Myocyte (in vitro differentiated cells): Measurements from ENCODE around the gene SERINC5. TPM values are rescaled to one million over a fixed set of nuclear protein-coding genes. Genes with fewer than 3 reads are reported as not detected.
"Not testable (repeated sequence)": the region's sequence is repeated elsewhere in the genome, so short reads cannot be mapped to it uniquely, and the experiment has no call there.

ENCODE experiments used
- DNase-seq: peaks from one replicate; pipeline ENCODE4 v3.0.0-alpha.2; 2012; ENCODE audit warnings: low read depth
- total RNA-seq: library from RNA; depleted of rRNA; stranded (reverse); fragments of >200 nt; gene quantifications from 2 replicates; pipeline ENCODE4 v1.2.3, GENCODE V29; 2014

Gene SERINC5
- total RNA-seq, 1 donor from 2014 or later: 23.7 TPM

DNA sequence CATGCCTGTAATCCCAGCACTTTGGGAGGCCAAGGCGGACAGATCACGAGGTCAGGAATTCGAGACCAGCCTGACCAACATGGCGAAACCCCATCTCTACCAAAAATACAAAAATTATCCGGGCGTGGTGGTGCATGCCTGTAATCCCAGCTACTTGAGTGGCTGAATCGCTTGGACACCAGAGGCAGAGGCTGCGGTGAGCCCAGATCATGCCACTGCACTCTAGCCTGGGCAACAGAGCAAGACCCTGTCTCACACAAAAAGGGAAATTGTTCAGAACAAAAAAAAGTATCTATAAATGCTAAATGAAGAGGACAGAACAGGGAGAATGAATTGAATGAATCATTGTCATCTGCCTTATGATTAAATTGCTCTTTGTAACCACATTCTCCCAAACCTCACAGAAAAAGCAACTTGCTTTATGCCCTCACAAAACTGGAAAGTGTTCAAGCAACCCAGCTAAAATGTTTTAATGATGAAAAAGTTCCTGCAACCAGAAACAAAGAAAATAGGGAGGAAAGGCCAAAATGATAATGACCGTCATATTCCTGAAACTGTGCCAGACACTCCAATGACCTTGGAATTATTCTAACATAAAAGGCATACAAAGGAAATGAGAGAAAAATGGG lies 83.7 kb downstream of the SERINC5 start:
- peak; percentile 34 for DNase-seq

DNA sequence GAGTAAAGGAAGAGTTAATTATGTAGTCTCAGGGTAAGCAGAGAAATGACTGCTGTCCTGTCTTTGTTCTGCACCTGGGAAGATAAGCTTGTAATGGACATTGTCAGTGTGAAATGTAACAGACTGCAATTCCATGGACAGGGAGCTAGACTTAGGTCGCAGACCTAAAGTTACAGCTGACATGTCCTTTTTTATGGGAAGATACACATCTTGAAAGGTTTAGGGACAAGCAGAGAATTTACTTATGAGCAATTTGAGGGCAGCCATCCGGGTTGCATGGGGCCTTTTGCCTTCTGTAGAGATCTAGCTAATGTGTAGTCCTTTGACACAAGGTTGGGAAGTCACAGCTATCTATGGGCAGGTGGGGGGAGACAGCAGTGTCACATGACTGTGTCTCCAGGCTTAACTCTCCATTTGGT lies 85.7 kb downstream of the SERINC5 start:
- no peak for DNase-seq

DNA sequence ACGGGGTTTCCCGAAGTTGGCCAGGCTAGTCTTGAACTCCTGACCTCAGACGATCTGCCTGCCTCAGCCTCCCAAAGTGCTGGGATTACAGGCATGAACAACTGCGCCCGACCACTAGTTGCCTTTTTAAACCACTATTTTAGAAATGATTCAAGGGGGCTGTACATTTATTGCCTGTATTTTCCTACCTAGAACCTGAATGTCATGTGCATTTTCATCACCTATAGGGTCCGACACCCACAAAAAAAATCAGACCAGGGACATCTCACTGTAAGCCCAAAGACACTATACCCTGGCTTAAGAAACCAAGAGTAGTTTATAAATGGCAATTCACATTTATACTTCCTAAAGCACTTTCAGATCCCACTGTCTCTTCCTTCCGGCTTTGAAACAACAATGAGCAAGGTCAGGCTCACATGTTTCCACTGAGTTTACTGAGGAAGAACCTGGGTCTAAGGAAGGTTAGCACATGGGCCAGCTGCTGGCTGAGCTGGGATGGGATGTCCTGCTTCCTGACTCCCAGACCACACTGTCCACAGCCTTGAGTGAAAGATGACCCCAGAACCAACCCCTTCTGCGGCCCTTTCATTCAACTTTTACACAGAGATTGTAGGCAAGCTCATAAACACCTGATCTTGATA lies 87.3 kb downstream of the SERINC5 start:
- DNase-seq: peak; percentile 29

DNA sequence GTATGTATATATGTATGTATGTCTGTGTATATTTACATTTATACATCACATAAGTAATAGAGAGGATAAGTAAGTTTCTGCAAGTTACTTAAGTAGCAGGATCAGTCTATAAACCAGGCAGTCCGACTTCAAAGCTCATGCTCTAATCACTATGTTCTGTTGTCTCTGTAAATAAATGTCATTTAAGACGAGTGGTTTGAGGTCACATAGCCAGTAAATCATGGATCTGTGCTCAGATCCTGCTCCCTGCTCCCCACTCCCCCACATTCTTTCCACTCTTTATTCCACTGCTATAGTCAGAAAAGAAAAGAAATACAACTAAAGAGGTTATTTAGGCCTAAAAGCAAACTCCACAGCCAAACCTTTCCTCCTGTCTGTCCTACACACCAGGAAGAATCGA lies 90.4 kb downstream of the SERINC5 start:
- DNase-seq: no peak

DNA sequence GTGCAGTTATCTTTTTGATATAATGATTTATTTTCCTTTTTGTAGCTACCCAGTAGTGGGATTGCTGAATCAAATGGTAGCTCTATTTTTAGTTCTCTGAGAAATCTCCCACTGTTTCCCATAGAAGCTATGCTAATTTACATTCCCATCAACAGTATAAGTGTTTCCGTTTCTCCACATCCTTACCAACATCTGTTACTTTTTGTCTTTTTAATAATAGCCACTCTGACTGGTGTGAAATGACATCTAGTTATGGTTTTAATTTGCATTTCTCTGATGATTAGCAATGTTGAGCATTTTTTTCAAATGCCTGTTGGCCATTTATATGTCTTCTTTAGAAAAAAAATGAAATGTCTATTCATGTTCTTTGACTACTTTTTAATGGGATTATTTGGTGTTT lies 94.7 kb downstream of the SERINC5 start:
- DNase-seq: no peak

DNA sequence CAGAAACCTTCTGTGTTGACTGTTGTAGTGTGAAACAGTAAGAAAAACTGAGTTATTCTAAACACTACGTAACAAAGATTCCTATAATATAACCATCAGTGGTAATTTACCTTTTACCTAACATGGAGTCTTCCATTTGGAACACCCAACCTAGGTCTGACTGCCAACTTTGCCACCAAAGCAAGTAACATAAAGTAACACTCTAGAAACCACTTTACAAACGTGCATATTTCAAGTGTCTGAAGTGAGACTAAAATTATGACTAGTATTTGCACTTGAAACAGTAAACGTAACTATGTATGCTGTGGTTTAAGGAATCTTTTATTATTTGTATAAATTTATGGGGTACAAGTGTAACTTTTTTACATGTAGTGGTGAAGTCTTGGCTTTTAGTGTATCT lies 95.6 kb downstream of the SERINC5 start:
- DNase-seq: no peak

DNA sequence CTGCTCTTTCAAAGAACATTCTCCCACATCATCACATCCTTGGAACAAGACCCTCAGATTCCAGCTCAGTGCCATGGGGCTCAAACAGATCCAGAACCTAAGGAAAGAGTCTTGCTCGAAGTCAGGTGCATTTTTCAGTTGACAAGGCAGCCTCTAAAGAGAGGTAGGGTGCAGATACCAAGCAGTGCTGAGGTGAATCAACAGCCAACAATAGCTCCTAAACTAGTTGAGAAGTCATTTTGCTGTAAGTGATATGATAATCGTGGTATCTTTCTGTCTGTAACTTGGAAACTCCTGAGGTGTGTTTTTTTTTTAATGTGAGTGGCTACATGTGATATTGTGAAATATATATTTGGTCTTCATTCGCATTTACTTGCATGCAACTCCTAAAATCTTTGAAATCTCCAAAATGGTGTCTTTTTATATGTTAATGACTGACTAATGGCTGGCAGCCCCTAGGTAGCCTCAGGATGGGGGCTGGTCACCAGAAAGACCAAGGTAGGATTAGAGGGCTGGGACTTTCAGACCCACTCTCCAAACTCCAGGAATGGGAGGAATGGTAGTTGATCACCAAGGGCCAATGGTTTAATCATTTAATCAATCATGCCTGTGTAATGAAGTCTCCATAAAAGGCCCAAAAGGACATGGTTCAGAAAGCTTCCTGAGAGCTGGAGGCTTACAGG lies 96.6 kb downstream of the SERINC5 start:
- no peak for DNase-seq

DNA sequence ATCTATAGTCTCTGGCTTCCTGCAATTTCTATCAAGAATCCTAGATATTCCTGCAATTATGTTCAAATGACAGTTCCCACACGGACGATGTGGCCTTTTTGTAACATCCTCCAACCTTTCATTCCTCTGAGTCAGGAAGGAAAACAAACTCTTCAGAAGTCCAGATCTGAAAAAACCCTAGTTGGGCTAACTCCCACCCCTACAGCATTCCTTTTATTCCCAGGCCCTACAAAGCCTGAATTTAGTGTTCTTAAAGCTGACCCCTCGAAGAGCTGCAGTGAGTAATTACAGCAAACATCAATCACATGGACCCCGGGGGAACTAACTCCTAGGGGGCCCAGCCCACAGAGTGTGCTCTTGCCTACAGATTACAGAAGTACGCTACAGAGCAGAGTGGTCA lies 99.7 kb downstream of the SERINC5 start:
- DNase-seq: no peak

DNA sequence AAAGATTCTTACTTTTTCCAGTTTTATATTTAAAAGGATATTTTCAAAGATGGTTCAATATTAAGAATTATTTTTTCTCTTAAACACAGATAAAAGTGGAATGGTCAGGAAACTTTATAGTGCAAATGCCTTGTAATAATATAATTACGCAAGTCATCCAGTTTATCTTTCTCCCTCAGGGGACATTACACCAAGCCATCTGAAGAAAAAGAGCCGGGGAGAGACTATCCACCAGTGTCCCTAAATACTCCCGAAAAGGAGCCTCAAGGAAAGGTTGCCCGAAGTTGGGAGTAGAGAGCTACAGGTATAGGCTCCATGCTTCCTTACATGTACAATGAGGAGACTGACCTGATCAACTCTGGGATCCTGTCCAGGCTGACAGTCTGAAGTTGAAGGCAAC lies 101.1 kb downstream of the SERINC5 start:
- no peak for DNase-seq

DNA sequence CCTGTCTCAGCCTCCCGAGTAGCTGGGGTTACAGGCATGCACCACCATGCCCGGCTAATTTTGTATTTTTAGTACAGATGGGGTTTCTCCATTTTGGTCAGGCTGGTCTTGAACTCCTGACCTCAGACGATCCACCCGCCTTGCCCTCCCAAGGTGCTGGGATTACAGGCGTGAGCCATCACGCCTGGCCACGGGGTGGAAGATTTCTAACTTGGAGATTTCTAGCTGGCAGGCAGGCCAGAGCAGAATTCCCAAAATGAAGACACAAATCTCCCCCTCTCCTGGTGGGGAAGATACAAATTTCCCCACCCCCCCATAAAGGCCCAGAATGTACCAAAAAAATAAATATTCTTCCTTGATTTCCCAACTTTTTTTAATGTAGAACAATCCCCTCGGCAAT lies 101.6 kb downstream of the SERINC5 start:
- DNase-seq: not testable (repeated sequence)

DNA sequence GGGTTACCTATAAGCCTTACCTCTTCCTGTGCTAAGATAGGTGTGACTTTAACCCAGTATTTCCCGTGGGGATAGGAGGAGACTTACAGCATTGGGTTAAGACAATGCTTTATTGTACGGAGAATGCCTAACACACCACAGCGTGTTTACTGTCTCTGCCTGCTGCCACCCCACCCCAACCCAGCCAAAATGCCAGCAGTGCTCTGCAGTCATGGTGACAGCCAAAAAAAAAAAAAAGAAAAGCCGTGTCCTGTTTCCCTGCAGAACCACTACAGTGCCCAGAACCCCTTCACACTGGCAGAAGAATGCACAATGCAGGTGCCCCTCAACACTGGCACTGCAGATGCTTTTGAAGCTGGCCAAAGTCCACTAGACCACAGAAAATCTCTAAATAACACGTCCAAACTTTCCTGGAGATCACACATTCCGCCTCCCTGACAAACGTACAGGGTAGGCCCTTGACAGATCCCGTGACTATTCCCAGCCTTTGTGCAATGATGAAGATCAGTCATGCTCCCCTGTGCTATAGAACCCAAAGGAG lies 102.2 kb downstream of the SERINC5 start:
- no peak for DNase-seq

DNA sequence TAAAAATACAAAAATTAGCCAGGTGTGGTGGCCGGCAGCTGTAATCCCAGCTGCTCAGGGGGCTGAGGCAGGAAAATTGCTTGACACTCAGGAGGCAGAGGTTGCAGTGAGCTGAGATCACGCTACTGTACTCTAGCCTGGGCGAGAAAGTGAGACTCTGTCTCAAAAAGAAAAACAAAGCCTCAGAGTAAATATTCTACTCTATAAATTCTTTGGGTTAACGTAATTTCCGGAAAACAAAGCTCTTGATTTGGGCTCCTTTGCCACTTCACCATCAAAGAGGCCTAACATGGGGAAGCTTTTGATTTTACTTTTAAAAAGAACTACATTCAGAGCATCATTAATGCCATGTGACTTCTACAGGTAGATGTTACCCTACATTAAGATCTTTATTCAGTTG lies 103.1 kb downstream of the SERINC5 start:
- no peak for DNase-seq

DNA sequence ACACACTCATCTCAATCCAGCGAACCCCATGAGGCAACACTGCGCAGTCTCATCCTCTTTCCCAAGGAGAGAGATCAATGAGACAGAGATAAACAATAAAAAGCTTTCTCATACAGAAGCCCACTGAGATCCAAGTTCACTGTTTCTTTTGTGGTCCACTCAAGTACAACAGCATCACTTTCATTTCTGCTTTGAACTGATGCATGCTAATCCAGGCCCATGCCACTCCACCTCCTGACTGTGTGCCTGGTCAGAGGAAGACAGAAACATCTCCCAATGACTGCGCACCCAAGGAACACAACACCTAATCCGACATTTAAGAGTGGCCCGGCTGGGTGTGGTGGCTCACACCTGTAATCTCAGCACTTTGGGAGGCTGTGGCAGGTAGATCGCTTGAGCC lies 104.0 kb downstream of the SERINC5 start:
- DNase-seq: no peak

DNA sequence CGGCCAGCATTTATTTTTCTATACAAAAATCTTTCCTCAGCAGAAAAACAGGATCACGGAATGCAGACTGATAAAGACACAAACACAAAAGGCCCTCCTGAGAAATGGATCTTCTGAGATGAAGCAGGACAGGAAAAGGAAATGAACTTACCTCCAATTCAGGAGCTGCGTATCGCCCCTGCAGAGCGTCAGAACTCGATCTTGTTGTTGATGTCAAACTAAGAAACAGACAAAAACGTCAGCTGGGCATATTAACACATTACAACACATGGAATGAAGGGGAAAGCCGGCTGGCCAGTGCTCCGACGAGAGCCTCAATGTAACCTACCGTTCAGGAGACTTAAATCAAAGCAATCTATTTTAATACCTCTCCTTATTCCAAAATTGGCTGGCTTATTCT lies 105.1 kb downstream of the SERINC5 start:
- DNase-seq: no peak

DNA sequence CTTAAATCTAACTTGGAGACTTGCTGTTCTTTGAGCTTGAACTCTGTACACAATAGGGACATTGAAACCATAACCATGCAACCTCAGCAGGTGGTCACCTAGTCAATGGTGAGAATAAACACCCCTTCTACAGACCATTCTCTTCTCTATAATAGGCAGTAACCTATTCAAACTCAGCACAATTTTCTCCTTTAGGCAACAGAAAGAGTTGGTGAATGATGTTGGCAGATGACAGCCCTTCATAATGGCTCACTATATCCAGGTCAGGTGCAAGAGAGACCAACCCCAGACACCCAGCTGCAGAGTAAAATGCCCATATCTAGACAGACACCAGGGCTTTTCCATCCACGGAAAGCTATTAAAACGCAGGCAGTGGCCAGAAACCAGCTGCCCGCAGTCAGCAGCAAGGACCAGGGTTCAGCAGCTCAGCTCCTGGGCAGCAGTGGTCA lies 106.7 kb downstream of the SERINC5 start:
- DNase-seq: peak; percentile 28

DNA sequence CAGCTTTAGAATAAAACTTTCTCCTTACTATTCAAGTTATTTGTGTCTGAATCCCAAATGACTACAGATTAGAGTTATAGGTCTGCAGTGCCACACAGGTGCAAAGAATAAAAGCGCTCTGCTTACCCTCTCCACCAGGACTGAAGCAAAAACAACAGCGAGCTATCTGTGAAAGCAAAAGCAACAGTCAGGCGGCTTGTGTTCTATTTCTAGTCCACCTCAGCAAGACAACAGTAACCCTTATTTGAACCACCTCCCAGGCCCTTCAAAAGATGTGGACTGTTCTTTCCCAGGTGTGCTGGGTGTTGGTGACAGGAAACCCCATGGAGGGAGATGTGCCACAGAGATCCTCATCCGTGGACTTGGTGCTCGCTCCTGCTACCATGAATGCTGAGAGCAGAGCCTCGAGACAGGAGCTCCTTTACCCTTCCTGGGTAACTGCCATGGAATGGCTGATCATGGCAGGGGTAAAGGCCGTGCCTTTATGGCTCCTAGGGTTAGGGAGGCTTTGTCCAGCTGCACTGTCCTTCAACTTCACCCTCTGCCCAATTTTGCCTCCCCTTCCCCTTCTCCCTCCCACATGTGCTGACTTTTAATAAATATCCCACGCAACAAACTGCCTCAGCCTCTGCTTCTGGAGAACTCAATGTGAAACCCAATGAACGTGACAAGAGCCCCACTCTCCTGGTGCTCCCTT lies 108.6 kb downstream of the SERINC5 start:
- no peak for DNase-seq

DNA sequence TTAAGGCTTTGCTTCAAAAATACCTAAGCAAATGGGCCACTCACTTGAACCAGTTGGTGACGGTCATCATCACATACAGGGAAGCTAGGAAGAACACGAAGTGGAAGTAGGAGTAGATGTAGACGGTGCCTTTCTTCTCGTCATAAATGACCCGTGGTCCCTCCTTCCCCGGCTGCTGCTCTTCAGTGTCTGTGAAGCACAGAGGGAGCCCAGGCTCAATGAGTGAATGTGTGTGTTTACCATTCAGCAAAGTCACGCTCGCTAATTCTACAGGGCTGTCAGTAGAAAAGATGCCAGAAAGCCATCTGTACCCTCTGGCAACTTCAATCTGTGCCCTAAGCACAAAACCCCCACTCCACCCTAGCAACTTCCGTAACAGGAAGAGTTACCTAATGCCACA lies 109.8 kb downstream of the SERINC5 start:
- no peak for DNase-seq

DNA sequence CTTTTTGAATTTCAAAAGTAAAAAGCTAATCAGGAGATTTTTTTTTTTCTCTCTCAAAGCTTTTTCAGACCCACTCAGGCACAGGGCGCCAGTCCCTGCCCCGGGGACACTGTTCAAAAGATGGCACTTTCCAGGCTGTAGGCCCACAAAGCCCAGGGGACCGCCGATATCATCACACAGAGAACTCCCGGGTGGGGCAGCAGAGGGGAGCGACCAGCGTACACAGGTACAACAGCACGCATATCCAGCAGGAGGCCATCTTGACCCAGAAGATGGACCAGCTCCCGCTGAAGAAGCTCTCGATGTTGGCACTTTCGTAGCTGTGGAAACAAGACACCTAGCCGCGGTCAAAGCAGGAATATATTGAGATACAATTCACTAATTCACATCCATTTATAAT lies 112.4 kb downstream of the SERINC5 start:
- DNase-seq: no peak

DNA sequence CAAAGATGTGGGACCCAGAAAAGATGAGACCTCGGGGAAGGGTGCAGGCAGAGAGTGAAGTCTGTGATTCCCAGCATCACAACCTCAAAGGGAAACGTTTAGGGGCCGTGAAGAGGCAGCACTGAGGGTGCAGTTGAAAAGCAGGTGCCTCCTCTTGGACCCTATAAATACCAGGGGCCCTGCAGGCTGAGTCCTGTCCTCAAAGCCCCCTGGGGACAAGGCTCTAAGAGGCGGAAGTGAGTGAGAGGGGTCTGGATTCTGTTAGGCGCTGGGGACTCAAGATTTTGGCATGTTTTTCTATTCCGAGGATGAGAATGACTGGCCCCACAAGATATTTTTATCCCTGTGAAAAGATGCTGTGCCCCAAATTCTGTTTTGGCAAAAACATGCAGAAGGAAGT lies 112.9 kb downstream of the SERINC5 start:
- DNase-seq: no peak

DNA sequence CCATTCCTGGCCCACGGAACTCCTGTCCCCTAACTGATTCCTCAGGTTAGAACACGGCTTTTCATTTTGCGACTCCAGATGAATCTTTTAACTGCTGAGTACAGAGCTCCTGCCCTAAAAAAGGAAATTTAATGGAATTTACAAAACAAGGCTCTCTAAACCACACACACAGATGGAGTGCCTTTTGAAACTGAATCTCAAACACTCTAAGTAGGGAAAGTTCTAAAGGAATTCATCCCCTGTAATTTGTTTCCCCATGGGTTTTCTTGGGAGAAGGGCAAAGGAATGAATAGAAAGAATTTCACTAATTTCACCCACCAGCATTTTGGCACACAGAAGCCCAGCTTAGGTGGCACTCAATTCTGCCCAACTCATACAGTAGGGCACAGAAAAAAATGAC lies 114.2 kb downstream of the SERINC5 start:
- DNase-seq: peak; percentile 63

DNA sequence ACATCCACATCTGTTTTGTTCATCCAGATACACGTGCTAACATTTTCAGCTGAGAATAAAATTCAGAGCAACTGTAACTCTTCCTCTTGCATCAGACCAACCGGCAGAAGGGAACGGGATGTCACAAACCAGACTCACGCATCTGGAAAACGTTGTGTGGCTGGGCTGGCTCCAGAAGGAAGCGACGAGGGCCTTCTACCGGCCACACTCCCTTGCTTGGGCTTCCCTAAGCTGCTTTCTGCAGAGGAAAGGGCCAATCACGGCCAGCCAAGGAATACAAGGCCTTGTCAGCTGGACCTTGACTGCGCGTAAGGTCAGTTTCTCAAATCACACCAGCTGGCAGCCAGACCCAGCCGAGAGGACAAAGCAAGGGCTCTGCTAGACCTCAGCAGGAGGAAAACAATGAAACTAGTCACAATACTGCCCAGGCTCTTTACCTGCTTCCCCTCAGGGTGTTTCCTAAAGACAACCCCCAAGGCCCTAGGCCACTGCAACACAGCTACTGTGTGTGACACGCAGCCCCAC lies 114.6 kb downstream of the SERINC5 start:
- DNase-seq: peak; percentile 41

DNA sequence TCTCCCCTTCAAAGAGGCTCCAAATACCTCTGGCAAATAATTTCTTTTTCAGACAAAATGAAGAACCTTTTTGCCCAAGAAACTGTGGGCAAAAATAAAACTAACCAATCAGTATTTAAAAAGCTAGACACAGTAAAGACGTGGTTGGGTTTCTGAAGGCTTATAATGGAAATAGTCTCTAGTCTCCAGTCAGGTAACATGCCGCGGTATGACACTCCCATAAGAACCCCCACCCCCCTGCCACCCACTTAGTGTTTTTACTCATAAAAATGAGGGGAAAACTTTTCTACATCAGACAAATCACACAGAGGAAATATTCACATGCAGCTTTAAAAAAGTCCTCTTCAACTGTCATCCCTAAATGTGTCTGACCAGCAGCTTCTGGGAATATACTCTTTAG lies 115.4 kb downstream of the SERINC5 start:
- DNase-seq: no peak
